K562 (cell line): ENCODE results near the gene BAD. TPM values are rescaled to one million over a fixed set of nuclear protein-coding genes. Genes with fewer than 3 reads are reported as not detected.

Source experiments
- CCAR2 ChIP-seq: fragments of 200-400 bp; formaldehyde crosslinking; IDR thresholded peaks from 2 replicates; pipeline ENCODE4 v1.6.1; 2017; ENCODE audit warnings: mild to moderate bottlenecking, low read depth, low read length
- HNRNPLL ChIP-seq: fragments of 200-400 bp; formaldehyde crosslinking; IDR thresholded peaks from 2 replicates; pipeline ENCODE4 v1.6.1; 2017; ENCODE audit warnings: low read length, low read depth, mild to moderate bottlenecking; ENCODE audit not compliant: poor library complexity, severe bottlenecking
- MTA2 ChIP-seq: fragments of 450-650 bp; IDR thresholded peaks from 2 replicates; pipeline ENCODE4 v1.6.1; 2016; ENCODE audit warnings: low read depth
- MXI1 ChIP-seq: IDR thresholded peaks from 2 replicates; pipeline ENCODE4 v1.6.1; 2011; ENCODE audit warnings: low read depth, mild to moderate bottlenecking, improper control_type of control experiment, low read length
- NCOA6 ChIP-seq: fragments of 450-650 bp; IDR thresholded peaks from 2 replicates; pipeline ENCODE4 v1.6.1; 2017; ENCODE audit warnings: mild to moderate bottlenecking
- NRF1 ChIP-seq, 2 experiments: fragments of 450-650 bp; IDR thresholded peaks in 1 of 2; conservative IDR thresholded peaks in 1 of 2; 2 replicates each; pipeline ENCODE4 v1.6.1; 2014; ENCODE audit warnings: mild to moderate bottlenecking in 2 of 2
- PHF20 ChIP-seq: fragments of 450-650 bp; IDR thresholded peaks from 2 replicates; pipeline ENCODE4 v1.6.1; 2018; ENCODE audit not compliant: partially characterized antibody
- SIN3A ChIP-seq, 2 experiments: fragments of 150-350 bp in 1 of 2; IDR thresholded peaks; 2 replicates each; pipeline ENCODE4 v1.6.1; 2011 to 2016; ENCODE audit warnings: borderline replicate concordance in 2 of 2, low read depth in 2 of 2, low read length in 2 of 2, mild to moderate bottlenecking in 2 of 2, moderate library complexity in 2 of 2; ENCODE audit not compliant: control insufficient read depth in 1 of 2
- TBP ChIP-seq: optimal IDR thresholded peaks from 2 replicates; pipeline ENCODE3; 2011; ENCODE audit warnings: low read depth, low read length, improper control_type of control experiment
- TFAP4 ChIP-seq: sonication (generic); formaldehyde crosslinking; IDR thresholded peaks from 2 replicates; pipeline ENCODE4 v1.8.0; 2022; ENCODE audit warnings: missing genetic modification reagents, mild to moderate bottlenecking, moderate library complexity, borderline replicate concordance
- ZBTB1 ChIP-seq: sonication (generic); formaldehyde crosslinking; IDR thresholded peaks from 2 replicates; pipeline ENCODE4 v1.8.1; 2023; ENCODE audit warnings: missing genetic modification reagents, low read depth, mild to moderate bottlenecking, borderline replicate concordance
- ZC3H4 ChIP-seq: sonication (generic); formaldehyde crosslinking; IDR thresholded peaks from 2 replicates; pipeline ENCODE4 v1.9.0; 2021; ENCODE audit warnings: missing genetic modification reagents, borderline replicate concordance
- ZNF23 ChIP-seq: fragments of 250-450 bp; sonication (Bioruptor Pico); IDR thresholded peaks from 2 replicates; pipeline ENCODE4 v1.4.0; 2020; ENCODE audit warnings: mild to moderate bottlenecking
- polyA plus RNA-seq, 8 experiments: library from polyadenylated mRNA; depleted of rRNA in 4 of 8; stranded (reverse) in 5 of 8; unstranded in 3 of 8; fragments of >200 nt; fragmentation: Nextera tagmentation in 2 of 8; fragmentation: Illumina TruSeq in 1 of 8; extraction: Ambion mirVana in 2 of 8; extraction: Trizol in 1 of 8; gene quantifications; 2 replicates each; pipeline versions ENCODE4 v1.2.1 to v1.2.3, GENCODE V29; 2011 to 2014; ENCODE audit warnings: inconsistent platforms in 1 of 8, missing spikeins in 1 of 8
- total RNA-seq, 7 experiments: library from RNA; depleted of rRNA in 6 of 7; stranded (reverse); fragments of >200 nt in 6 of 7; fragmentation: Illumina TruSeq in 2 of 7; extraction: Trizol in 2 of 7; gene quantifications; 2 replicates each; pipeline versions ENCODE4 v1.2.1 to v1.2.3, GENCODE V29; 2011 to 2021; ENCODE audit warnings: low replicate concordance in 1 of 7
- TF ChIP-seq, protein P1 (sequence below): sonication (generic); formaldehyde crosslinking; IDR thresholded peaks from 2 replicates; pipeline ENCODE4 v1.8.0; 2022; ENCODE audit warnings: mild to moderate bottlenecking, missing genetic modification reagents
- TF ChIP-seq, protein P2 (sequence below): fragments of 450-650 bp; IDR thresholded peaks from 2 replicates; pipeline ENCODE4 v1.6.1; 2017; ENCODE audit warnings: antibody characterized with exemption, mild to moderate bottlenecking

The BAD gene
- total and polyA plus RNA-seq, 9 of the 15 experiments (the other 6 are each of a cell fraction or from before 2014, with no cell fraction given) = 0.61 to 45.6 (median 11.8) TPM

- TF ChIP-seq NRF1 (conservative IDR thresholded peaks at IDR 0.05 in 1 of 2, IDR thresholded peaks at IDR 0.05 in 1 of 2) (no peak), TBP (peak; percentile 16), SIN3A (IDR thresholded peaks at IDR 0.05; ENCODE audit: borderline replicate concordance in 2 of 2, control insufficient read depth in 1 of 2, low read depth in 2 of 2, low read length in 2 of 2) (peak; percentile 25 to 75; a peak in 1 of 4 replicates), TFAP4 (peak; percentile 65; the same call in 1 of the 2 replicates), HNRNPLL (peak; percentile 40), PHF20 (no peak), MXI1 (0 out of 2 replicates have a peak, but pooled peaks have one; percentile 12), ZNF23 (no peak), CCAR2 (no peak), ZBTB1 (no peak), MTA2 (no peak), ZC3H4 (CRISPR knock-in tag) (0 out of 2 replicates have a peak, but pooled peaks have one; percentile 8), NCOA6 (no peak)
- TF ChIP-seq, protein P1, sequence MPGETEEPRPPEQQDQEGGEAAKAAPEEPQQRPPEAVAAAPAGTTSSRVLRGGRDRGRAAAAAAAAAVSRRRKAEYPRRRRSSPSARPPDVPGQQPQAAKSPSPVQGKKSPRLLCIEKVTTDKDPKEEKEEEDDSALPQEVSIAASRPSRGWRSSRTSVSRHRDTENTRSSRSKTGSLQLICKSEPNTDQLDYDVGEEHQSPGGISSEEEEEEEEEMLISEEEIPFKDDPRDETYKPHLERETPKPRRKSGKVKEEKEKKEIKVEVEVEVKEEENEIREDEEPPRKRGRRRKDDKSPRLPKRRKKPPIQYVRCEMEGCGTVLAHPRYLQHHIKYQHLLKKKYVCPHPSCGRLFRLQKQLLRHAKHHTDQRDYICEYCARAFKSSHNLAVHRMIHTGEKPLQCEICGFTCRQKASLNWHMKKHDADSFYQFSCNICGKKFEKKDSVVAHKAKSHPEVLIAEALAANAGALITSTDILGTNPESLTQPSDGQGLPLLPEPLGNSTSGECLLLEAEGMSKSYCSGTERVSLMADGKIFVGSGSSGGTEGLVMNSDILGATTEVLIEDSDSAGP = peak; percentile 38; the same call in 1 of the 2 replicates
- TF ChIP-seq, protein P2, sequence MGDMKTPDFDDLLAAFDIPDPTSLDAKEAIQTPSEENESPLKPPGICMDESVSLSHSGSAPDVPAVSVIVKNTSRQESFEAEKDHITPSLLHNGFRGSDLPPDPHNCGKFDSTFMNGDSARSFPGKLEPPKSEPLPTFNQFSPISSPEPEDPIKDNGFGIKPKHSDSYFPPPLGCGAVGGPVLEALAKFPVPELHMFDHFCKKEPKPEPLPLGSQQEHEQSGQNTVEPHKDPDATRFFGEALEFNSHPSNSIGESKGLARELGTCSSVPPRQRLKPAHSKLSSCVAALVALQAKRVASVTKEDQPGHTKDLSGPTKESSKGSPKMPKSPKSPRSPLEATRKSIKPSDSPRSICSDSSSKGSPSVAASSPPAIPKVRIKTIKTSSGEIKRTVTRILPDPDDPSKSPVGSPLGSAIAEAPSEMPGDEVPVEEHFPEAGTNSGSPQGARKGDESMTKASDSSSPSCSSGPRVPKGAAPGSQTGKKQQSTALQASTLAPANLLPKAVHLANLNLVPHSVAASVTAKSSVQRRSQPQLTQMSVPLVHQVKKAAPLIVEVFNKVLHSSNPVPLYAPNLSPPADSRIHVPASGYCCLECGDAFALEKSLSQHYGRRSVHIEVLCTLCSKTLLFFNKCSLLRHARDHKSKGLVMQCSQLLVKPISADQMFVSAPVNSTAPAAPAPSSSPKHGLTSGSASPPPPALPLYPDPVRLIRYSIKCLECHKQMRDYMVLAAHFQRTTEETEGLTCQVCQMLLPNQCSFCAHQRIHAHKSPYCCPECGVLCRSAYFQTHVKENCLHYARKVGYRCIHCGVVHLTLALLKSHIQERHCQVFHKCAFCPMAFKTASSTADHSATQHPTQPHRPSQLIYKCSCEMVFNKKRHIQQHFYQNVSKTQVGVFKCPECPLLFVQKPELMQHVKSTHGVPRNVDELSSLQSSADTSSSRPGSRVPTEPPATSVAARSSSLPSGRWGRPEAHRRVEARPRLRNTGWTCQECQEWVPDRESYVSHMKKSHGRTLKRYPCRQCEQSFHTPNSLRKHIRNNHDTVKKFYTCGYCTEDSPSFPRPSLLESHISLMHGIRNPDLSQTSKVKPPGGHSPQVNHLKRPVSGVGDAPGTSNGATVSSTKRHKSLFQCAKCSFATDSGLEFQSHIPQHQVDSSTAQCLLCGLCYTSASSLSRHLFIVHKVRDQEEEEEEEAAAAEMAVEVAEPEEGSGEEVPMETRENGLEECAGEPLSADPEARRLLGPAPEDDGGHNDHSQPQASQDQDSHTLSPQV = peak; percentile 46; the same call in 1 of the 2 replicates
Measured at GRCh38 chr11:64245797-64246620, 38.5 kb downstream of the BAD start (continued).
